KMS-11 (cell line): Measurements from ENCODE around the gene TMEM205.
"Not testable (repeated sequence)": the region's sequence is repeated elsewhere in the genome, so short reads cannot be mapped to it uniquely, and the experiment has no call there.

Source experiments
- H2AFZ ChIP-seq: fragments of 200-600 bp; sonication (generic); 2 replicates; pipeline ENCODE4 v1.6.1; 2016; ENCODE audit warnings: antibody characterized with exemption, mixed run types, low read depth
- H3K27ac ChIP-seq: fragments of 200-600 bp; sonication (generic); 2 replicates; pipeline ENCODE4 v1.6.1; 2016; ENCODE audit warnings: mild to moderate bottlenecking, mixed run types
- H3K27me3 ChIP-seq: fragments of 200-600 bp; sonication (generic); 2 replicates; pipeline ENCODE4 v1.6.1; 2017; ENCODE audit warnings: mild to moderate bottlenecking, low read depth, mixed run types, moderate library complexity; ENCODE audit not compliant: insufficient read depth
- H3K36me3 ChIP-seq: fragments of 200-600 bp; sonication (generic); 2 replicates; pipeline ENCODE4 v1.6.1; 2017; ENCODE audit warnings: mild to moderate bottlenecking, mixed run types; ENCODE audit not compliant: insufficient read depth
- H3K4me1 ChIP-seq: fragments of 200-600 bp; sonication (generic); 2 replicates; pipeline ENCODE4 v1.6.1; 2016; ENCODE audit warnings: mild to moderate bottlenecking, low read depth, mixed run types; ENCODE audit not compliant: poor library complexity, severe bottlenecking
- H3K4me2 ChIP-seq: fragments of 200-600 bp; sonication (generic); 2 replicates; pipeline ENCODE4 v1.7.0; 2016; ENCODE audit warnings: mild to moderate bottlenecking, mixed run types
- H3K4me3 ChIP-seq: fragments of 200-600 bp; sonication (generic); IDR thresholded peaks from 2 replicates; pipeline ENCODE4 v1.6.1; 2017; ENCODE audit warnings: low read depth, low read length, mixed read lengths; ENCODE audit not compliant: insufficient read depth
- H3K79me2 ChIP-seq: fragments of 200-600 bp; sonication (generic); 2 replicates; pipeline ENCODE4 v1.6.1; 2016; ENCODE audit warnings: low read depth, mixed run types; ENCODE audit not compliant: insufficient read depth
- H3K9ac ChIP-seq: fragments of 200-600 bp; sonication (generic); 2 replicates; pipeline ENCODE4 v1.6.1; 2016; ENCODE audit warnings: mild to moderate bottlenecking, mixed run types
- H4K20me1 ChIP-seq: fragments of 200-600 bp; sonication (generic); 2 replicates; pipeline ENCODE4 v1.6.1; 2016; ENCODE audit warnings: mild to moderate bottlenecking, mixed run types; ENCODE audit not compliant: insufficient read depth
- CTCF ChIP-seq: fragments of 200-600 bp; sonication (generic); conservative IDR thresholded peaks from 2 replicates; pipeline ENCODE4 v1.6.1; 2017; ENCODE audit warnings: low read depth, mild to moderate bottlenecking, antibody characterized with exemption, low read length, moderate library complexity, mixed read lengths

Gene TMEM205

DNA sequence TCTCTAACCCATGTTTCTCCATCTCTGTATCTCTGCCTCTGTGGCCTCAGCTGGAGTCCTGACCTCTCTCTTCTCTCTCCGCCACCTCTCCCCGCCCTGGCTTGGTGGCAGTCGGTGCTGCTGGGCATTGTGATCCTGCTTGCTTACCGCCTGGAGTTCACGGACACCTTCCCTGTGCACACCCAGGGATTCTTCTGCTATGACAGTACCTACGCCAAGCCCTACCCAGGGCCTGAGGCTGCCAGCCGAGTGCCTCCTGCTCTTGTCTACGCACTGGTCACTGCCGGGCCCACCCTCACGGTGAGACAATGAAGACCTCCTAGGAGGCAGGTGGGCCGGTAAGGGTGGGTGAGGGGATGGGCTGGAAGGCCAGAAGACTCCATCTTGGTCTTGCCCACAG lies 13.4 kb upstream of the TMEM205 start:
- TF ChIP-seq CTCF = no peak
- H3K9ac ChIP-seq = no peak overlapping the region
- no peak overlapping the region for H3K4me3 ChIP-seq
- H4K20me1 ChIP-seq = no peaks in the 10 kb centered on the region
- H3K4me2 ChIP-seq = no peak overlapping the region
- H2AFZ ChIP-seq = no peak overlapping the region
- no peaks in the 10 kb centered on the region for H3K27me3 ChIP-seq
- H3K36me3 ChIP-seq = no peaks in the 10 kb centered on the region
- no peaks in the 10 kb centered on the region for H3K79me2 ChIP-seq
- peaks cover 9% of the 10 kb centered on the region for H3K4me1 ChIP-seq
- no peak overlapping the region for H3K27ac ChIP-seq

- Histone ChIP-seq H3K4me3 (no peak overlapping the region), H3K27ac (no peak overlapping the region), H3K79me2 (no peaks in the 10 kb centered on the region), H3K4me1 (peaks cover 9% of the 10 kb centered on the region), H3K4me2 (no peak overlapping the region), H3K27me3 (no peaks in the 10 kb centered on the region), H3K9ac (no peak overlapping the region), H3K36me3 (no peaks in the 10 kb centered on the region), H4K20me1 (no peaks in the 10 kb centered on the region), H2AFZ (no peak overlapping the region)
- TF ChIP-seq CTCF = no peak
Measured at GRCh38 chr19:11356676-11357550, 10.8 kb upstream of the TMEM205 start.

DNA sequence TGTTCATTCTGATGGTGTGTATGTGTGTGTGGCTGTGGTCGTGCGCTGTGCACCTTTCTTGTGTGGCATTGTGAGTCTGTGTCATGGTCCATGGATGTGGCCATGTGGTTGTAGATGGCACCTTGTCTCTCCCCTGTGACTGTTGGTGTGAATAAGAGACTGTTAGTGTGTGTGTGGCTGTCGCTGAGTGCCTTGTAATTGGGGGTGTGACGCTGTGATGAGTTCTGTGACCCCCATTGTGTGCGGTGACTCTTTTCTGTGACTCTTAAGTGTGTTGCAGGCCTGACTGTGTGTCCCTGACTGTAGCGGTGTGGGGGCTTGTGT lies 10.0 kb upstream of the TMEM205 start:
- H3K79me2 ChIP-seq = no peaks in the 10 kb centered on the region
- H3K27me3 ChIP-seq = no peaks in the 10 kb centered on the region
- peak overlapping the region; percentile 33 for H3K4me2 ChIP-seq
- TF ChIP-seq CTCF = no peak
- H4K20me1 ChIP-seq = no peaks in the 10 kb centered on the region
- H3K4me3 ChIP-seq = no peak overlapping the region
- no peaks in the 10 kb centered on the region for H3K36me3 ChIP-seq
- peaks cover 9% of the 10 kb centered on the region for H3K4me1 ChIP-seq
- H2AFZ ChIP-seq = no peak overlapping the region
- H3K9ac ChIP-seq = no peak overlapping the region
- no peak overlapping the region for H3K27ac ChIP-seq

- H3K4me3 ChIP-seq = no peak within 1 kb of the TSS
- H4K20me1 ChIP-seq = no peaks in the 10 kb centered on the region
- no peaks in the 10 kb centered on the region for H3K27me3 ChIP-seq
- no peak within 1 kb of the TSS for H3K27ac ChIP-seq
- TF ChIP-seq CTCF = no peak
- H2AFZ ChIP-seq = peak within 1 kb of the TSS; percentile 52; the same call in 1 of the 2 replicates
- peak within 1 kb of the TSS; percentile 54 for H3K4me2 ChIP-seq
- no peak within 1 kb of the TSS for H3K9ac ChIP-seq
- H3K4me1 ChIP-seq = peaks cover 9% of the 10 kb centered on the region
- H3K79me2 ChIP-seq = no peaks in the 10 kb centered on the region
- no peaks in the 10 kb centered on the region for H3K36me3 ChIP-seq
Measured at GRCh38 chr19:11355160-11356073, 9.3 kb upstream of the TMEM205 start, which contains the start of gene PLPPR2. Gene PLPPR2 (plus strand): TSS chr19:11355432. CDS start chr19:11357674, 2,242 bp downstream.

DNA sequence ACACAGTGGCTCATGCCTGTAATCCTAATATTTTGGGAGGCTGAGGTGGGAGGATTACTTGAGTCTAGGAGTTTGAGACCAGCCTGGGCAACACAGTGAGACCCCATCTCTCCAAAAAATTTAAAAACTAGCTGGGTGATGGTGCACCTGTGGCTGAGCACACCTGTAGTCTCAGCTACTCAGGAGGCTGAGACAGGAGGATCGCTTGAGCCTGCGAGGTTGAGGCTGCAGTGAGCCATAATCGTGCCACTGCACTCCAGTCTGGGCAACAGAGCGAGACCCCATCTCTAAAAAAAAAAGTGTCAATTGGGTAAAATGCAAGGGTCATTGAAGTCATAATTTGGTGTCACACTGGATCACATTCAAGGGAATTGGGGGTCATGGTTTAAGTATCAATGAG lies 8.0 kb upstream of the TMEM205 start:
- not testable (repeated sequence) for H3K4me1 ChIP-seq, H3K79me2 ChIP-seq, H3K4me3 ChIP-seq, H2AFZ ChIP-seq, H3K4me2 ChIP-seq, H3K36me3 ChIP-seq, H3K27me3 ChIP-seq, H4K20me1 ChIP-seq, H3K9ac ChIP-seq, H3K27ac ChIP-seq
